Neural cell (in vitro differentiated cells): ENCODE measurements around the gene DONSON. TPM values are rescaled to one million over a fixed set of nuclear protein-coding genes. Genes with fewer than 3 reads are reported as not detected.

Experiments
- H2AFZ ChIP-seq: fragments of 200-600, 300-800 bp; sonication (generic), shearing (Covaris generic); 2 replicates; pipeline ENCODE4 v1.6.0; 2014; ENCODE audit warnings: low read depth, mild to moderate bottlenecking, antibody characterized with exemption, low read length, moderate library complexity
- H3F3A ChIP-seq: fragments of 200-600 bp; shearing (Covaris generic); 2 replicates; pipeline ENCODE4 v1.6.1; 2016; ENCODE audit warnings: mild to moderate bottlenecking, moderate library complexity, mixed read lengths, antibody characterized with exemption, low read length; ENCODE audit not compliant: insufficient read depth, poor library complexity, severe bottlenecking
- H3K27ac ChIP-seq: fragments of 200-600, 300-800 bp; sonication (generic), shearing (Covaris generic); 2 replicates; pipeline ENCODE4 v1.5.1; 2014; ENCODE audit warnings: mild to moderate bottlenecking, low read length, moderate library complexity
- H3K27me3 ChIP-seq: fragments of 300-800, 200-600 bp; sonication (generic), shearing (Covaris generic); 2 replicates; pipeline ENCODE4 v1.6.0; 2014; ENCODE audit warnings: mild to moderate bottlenecking, low read depth, low read length, moderate library complexity; ENCODE audit not compliant: insufficient read depth
- H3K36me3 ChIP-seq: fragments of 300-800, 200-600 bp; sonication (generic), shearing (Covaris generic); 2 replicates; pipeline ENCODE4 v1.5.1; 2014; ENCODE audit warnings: mild to moderate bottlenecking, antibody characterized with exemption, low read length, moderate library complexity; ENCODE audit not compliant: insufficient read depth
- H3K4me2 ChIP-seq: fragments of 300-800, 200-600 bp; sonication (generic), shearing (Covaris generic); 2 replicates; pipeline ENCODE4 v1.6.0; 2014; ENCODE audit warnings: mild to moderate bottlenecking, low read length
- H3K4me3 ChIP-seq: fragments of 300-800, 200-600 bp; sonication (generic), shearing (Covaris generic); 2 replicates; pipeline ENCODE4 v1.5.1; 2014; ENCODE audit warnings: mild to moderate bottlenecking, low read length, moderate library complexity
- H3K79me2 ChIP-seq: fragments of 200-600 bp; shearing (Covaris generic); replicated peaks from 2 replicates; pipeline ENCODE4 v1.6.0; 2014; ENCODE audit warnings: mild to moderate bottlenecking, low read length, moderate library complexity; ENCODE audit not compliant: insufficient read depth
- H3K9ac ChIP-seq: fragments of 300-800, 200-600 bp; sonication (generic), shearing (Covaris generic); 2 replicates; pipeline ENCODE4 v1.6.1; 2016; ENCODE audit warnings: mild to moderate bottlenecking, low read length, mixed read lengths
- H3K9me2 ChIP-seq: fragments of 200-600 bp; shearing (Covaris generic); 2 replicates; pipeline ENCODE4 v1.6.1; 2016; ENCODE audit warnings: mild to moderate bottlenecking, low read length, mixed read lengths; ENCODE audit not compliant: insufficient read depth
- H3K9me3 ChIP-seq: fragments of 200-600, 300-800 bp; sonication (generic), shearing (Covaris generic); 2 replicates; pipeline ENCODE4 v1.6.1; 2016; ENCODE audit warnings: mild to moderate bottlenecking, mixed run types, low read length, moderate library complexity, mixed read lengths
- H4K20me1 ChIP-seq: fragments of 200-600 bp; shearing (Covaris generic); 2 replicates; pipeline ENCODE4 v1.6.1; 2016; ENCODE audit warnings: mild to moderate bottlenecking, mixed run types; ENCODE audit not compliant: insufficient read depth
- CTCF ChIP-seq: fragments of 450-650 bp; IDR thresholded peaks from 2 replicates; pipeline ENCODE4 v1.5.1; 2014; ENCODE audit warnings: antibody characterized with exemption, mild to moderate bottlenecking, moderate library complexity; ENCODE audit not compliant: poor library complexity, severe bottlenecking
- EP300 ChIP-seq: fragments of 450-650 bp; conservative IDR thresholded peaks from 2 replicates; pipeline ENCODE4 v1.6.1; 2014; ENCODE audit warnings: antibody characterized with exemption, mild to moderate bottlenecking, moderate library complexity; ENCODE audit not compliant: poor library complexity, severe bottlenecking
- EZH2 ChIP-seq: fragments of 200-600, 300-800 bp; shearing (Covaris generic), sonication (generic); IDR thresholded peaks from 2 replicates; pipeline ENCODE4 v1.6.1; 2014; ENCODE audit warnings: antibody characterized with exemption, low read length, borderline replicate concordance, mild to moderate bottlenecking; ENCODE audit not compliant: insufficient read depth, poor library complexity, severe bottlenecking
- MXI1 ChIP-seq: fragments of 450-650 bp; conservative IDR thresholded peaks from 2 replicates; pipeline ENCODE4 v1.6.1; 2014; ENCODE audit warnings: antibody characterized with exemption, mild to moderate bottlenecking; ENCODE audit not compliant: poor library complexity, severe bottlenecking
- POLR2AphosphoS5 ChIP-seq: IDR thresholded peaks from 2 replicates; pipeline ENCODE4 v1.6.1; 2012
- RAD21 ChIP-seq: fragments of 450-650 bp; conservative IDR thresholded peaks from 2 replicates; pipeline ENCODE4 v1.6.1; 2014; ENCODE audit warnings: antibody characterized with exemption, mild to moderate bottlenecking, moderate library complexity
- SMC3 ChIP-seq: fragments of 450-650 bp; conservative IDR thresholded peaks from 2 replicates; pipeline ENCODE4 v1.6.1; 2014; ENCODE audit warnings: antibody characterized with exemption, mild to moderate bottlenecking, moderate library complexity; ENCODE audit not compliant: poor library complexity
- TAF1 ChIP-seq: IDR thresholded peaks from 2 replicates; pipeline ENCODE4 v1.6.1; 2012; ENCODE audit warnings: low read depth
- polyA plus RNA-seq: library from polyadenylated mRNA; depleted of rRNA; stranded (reverse); fragments of >200 nt; gene quantifications from 2 replicates; pipeline ENCODE4 v1.2.3, GENCODE V29; 2014
- TF ChIP-seq, protein P1 (sequence below): IDR thresholded peaks from 2 replicates; pipeline ENCODE4 v1.6.1; 2012; ENCODE audit warnings: borderline replicate concordance

Gene DONSON
- polyA plus RNA-seq, 1 donor from 2014 or later, result 46.2 TPM

GRCh38 chr21:33566514-33566913, 22.0 kb downstream of the DONSON start:
- Histone ChIP-seq H4K20me1 (no peaks in the 10 kb centered on the region), H3K9me3 (no peaks in the 10 kb centered on the region), H3K36me3 (peaks cover 3% of the 10 kb centered on the region), H3K4me2 (no peak overlapping the region), H2AFZ (no peak overlapping the region), H3K9me2 (no peaks in the 10 kb centered on the region), H3K79me2 (peaks cover 13% of the 10 kb centered on the region), H3K9ac (no peak overlapping the region), H3K4me3 (no peak overlapping the region), H3F3A (no peaks in the 10 kb centered on the region), H3K27ac (no peak overlapping the region), H3K27me3 (no peaks in the 10 kb centered on the region)
- TF ChIP-seq EP300 (no peak), CTCF (no peak), EZH2 (no peak), MXI1 (no peak), POLR2AphosphoS5 (no peak), TAF1 (no peak), SMC3 (no peak), RAD21 (no peak)
- TF ChIP-seq, protein P1, sequence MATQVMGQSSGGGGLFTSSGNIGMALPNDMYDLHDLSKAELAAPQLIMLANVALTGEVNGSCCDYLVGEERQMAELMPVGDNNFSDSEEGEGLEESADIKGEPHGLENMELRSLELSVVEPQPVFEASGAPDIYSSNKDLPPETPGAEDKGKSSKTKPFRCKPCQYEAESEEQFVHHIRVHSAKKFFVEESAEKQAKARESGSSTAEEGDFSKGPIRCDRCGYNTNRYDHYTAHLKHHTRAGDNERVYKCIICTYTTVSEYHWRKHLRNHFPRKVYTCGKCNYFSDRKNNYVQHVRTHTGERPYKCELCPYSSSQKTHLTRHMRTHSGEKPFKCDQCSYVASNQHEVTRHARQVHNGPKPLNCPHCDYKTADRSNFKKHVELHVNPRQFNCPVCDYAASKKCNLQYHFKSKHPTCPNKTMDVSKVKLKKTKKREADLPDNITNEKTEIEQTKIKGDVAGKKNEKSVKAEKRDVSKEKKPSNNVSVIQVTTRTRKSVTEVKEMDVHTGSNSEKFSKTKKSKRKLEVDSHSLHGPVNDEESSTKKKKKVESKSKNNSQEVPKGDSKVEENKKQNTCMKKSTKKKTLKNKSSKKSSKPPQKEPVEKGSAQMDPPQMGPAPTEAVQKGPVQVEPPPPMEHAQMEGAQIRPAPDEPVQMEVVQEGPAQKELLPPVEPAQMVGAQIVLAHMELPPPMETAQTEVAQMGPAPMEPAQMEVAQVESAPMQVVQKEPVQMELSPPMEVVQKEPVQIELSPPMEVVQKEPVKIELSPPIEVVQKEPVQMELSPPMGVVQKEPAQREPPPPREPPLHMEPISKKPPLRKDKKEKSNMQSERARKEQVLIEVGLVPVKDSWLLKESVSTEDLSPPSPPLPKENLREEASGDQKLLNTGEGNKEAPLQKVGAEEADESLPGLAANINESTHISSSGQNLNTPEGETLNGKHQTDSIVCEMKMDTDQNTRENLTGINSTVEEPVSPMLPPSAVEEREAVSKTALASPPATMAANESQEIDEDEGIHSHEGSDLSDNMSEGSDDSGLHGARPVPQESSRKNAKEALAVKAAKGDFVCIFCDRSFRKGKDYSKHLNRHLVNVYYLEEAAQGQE, result no peak

DNA sequence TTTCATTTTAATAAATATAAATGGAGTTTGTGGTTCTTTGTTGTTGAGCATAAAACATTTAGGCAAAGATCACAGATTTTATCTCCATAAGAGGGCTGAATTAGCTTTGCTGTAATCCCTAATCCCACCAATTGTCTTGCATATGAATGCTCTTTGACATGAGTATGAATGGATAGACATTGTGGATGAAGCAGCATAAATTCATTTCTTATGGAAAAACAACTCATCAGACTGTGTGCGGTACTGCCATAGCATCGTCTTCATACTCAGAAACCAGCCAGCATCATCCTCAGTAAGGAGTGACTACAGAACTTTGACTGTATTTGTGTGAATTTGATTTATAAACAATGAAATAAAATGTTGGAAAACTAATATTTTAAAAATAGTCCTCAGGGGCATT, 26.1 kb downstream of the DONSON start:
- no peak overlapping the region for H2AFZ ChIP-seq
- no peaks in the 10 kb centered on the region for H4K20me1 ChIP-seq
- H3K4me3 ChIP-seq, result no peak overlapping the region
- H3K36me3 ChIP-seq, result peaks cover 12% of the 10 kb centered on the region
- peaks cover 29% of the 10 kb centered on the region for H3K79me2 ChIP-seq
- H3K4me2 ChIP-seq, result no peak overlapping the region
- no peaks in the 10 kb centered on the region for H3K9me2 ChIP-seq
- H3K27me3 ChIP-seq, result no peaks in the 10 kb centered on the region
- no peaks in the 10 kb centered on the region for H3K9me3 ChIP-seq
- no peak overlapping the region for H3K27ac ChIP-seq
- TF ChIP-seq EZH2 (no peak), SMC3 (no peak), TAF1 (no peak), CTCF (no peak), POLR2AphosphoS5 (no peak)
- TF ChIP-seq, protein P1, result no peak
- H3K9ac ChIP-seq, result no peak overlapping the region
- no peaks in the 10 kb centered on the region for H3F3A ChIP-seq
